ENCODE measurements around the gene GABBR2.

GABBR2 gene

GRCh38 chr9:98565152-98566135 lies 143.3 kb downstream of the GABBR2 start:
- H2AFZ ChIP-seq (ENCODE audit: low read depth, low read length): no peak overlapping the region
- no peak overlapping the region for H3K27ac ChIP-seq (ENCODE audit: low read length)
- H3K36me3 ChIP-seq (replicated peaks; ENCODE audit: low read depth, low read length): no peaks in the 10 kb centered on the region
- TF ChIP-seq CTCF (IDR thresholded peaks at IDR 0.05; ENCODE audit: low read depth, low read length) (no peak), EZH2phosphoT487 (IDR thresholded peaks at IDR 0.05; ENCODE audit: low read depth) (no peak)
- H3K4me1 ChIP-seq (ENCODE audit: low read length): no peaks in the 10 kb centered on the region
- H4K20me1 ChIP-seq (ENCODE audit: insufficient read depth, low read length): no peaks in the 10 kb centered on the region
- H3K4me2 ChIP-seq (ENCODE audit: low read length): no peak overlapping the region
- H3K9ac ChIP-seq (ENCODE audit: low read length): no peak overlapping the region
- H3K79me2 ChIP-seq (ENCODE audit: low read length): no peaks in the 10 kb centered on the region
- H3K9me3 ChIP-seq (ENCODE audit: insufficient read depth, low read length): no peaks in the 10 kb centered on the region
- no peaks in the 10 kb centered on the region for H3K27me3 ChIP-seq (ENCODE audit: low read depth, low read length)
- no peak overlapping the region for H3K4me3 ChIP-seq (ENCODE audit: low read length)

GRCh38 chr9:98564714-98565113 lies 144.0 kb downstream of the GABBR2 start:
- Histone ChIP-seq H3K27me3 (ENCODE audit: low read depth, low read length) (no peaks in the 10 kb centered on the region), H4K20me1 (ENCODE audit: insufficient read depth, low read length) (no peaks in the 10 kb centered on the region), H3K79me2 (ENCODE audit: low read length) (no peaks in the 10 kb centered on the region), H3K9ac (ENCODE audit: low read length) (no peak overlapping the region), H3K4me2 (ENCODE audit: low read length) (no peak overlapping the region), H3K4me1 (ENCODE audit: low read length) (no peaks in the 10 kb centered on the region), H3K36me3 (replicated peaks; ENCODE audit: low read depth, low read length) (no peaks in the 10 kb centered on the region), H3K27ac (ENCODE audit: low read length) (no peak overlapping the region), H3K9me3 (ENCODE audit: insufficient read depth, low read length) (no peaks in the 10 kb centered on the region), H3K4me3 (ENCODE audit: low read length) (no peak overlapping the region), H2AFZ (ENCODE audit: low read depth, low read length) (no peak overlapping the region)
- TF ChIP-seq EZH2phosphoT487 (IDR thresholded peaks at IDR 0.05; ENCODE audit: low read depth) (no peak), CTCF (IDR thresholded peaks at IDR 0.05; ENCODE audit: low read depth, low read length) (no peak)

- TF ChIP-seq CTCF (IDR thresholded peaks at IDR 0.05; ENCODE audit: low read depth, low read length) (no peak), EZH2phosphoT487 (IDR thresholded peaks at IDR 0.05; ENCODE audit: low read depth) (no peak)
- no peak overlapping the region for H3K27ac ChIP-seq (ENCODE audit: low read length)
- no peaks in the 10 kb centered on the region for H4K20me1 ChIP-seq (ENCODE audit: insufficient read depth, low read length)
- no peaks in the 10 kb centered on the region for H3K4me1 ChIP-seq (ENCODE audit: low read length)
- no peak overlapping the region for H3K9ac ChIP-seq (ENCODE audit: low read length)
- no peak overlapping the region for H3K4me3 ChIP-seq (ENCODE audit: low read length)
- H3K4me2 ChIP-seq (ENCODE audit: low read length): no peak overlapping the region
- no peak overlapping the region for H2AFZ ChIP-seq (ENCODE audit: low read depth, low read length)
- no peaks in the 10 kb centered on the region for H3K27me3 ChIP-seq (ENCODE audit: low read depth, low read length)
- H3K79me2 ChIP-seq (ENCODE audit: low read length): no peaks in the 10 kb centered on the region
- no peaks in the 10 kb centered on the region for H3K36me3 ChIP-seq (replicated peaks; ENCODE audit: low read depth, low read length)
- H3K9me3 ChIP-seq (ENCODE audit: insufficient read depth, low read length): no peaks in the 10 kb centered on the region
These were observed 144.7 kb downstream of the GABBR2 start for GRCh38 chr9:98563988-98564387.

DNA sequence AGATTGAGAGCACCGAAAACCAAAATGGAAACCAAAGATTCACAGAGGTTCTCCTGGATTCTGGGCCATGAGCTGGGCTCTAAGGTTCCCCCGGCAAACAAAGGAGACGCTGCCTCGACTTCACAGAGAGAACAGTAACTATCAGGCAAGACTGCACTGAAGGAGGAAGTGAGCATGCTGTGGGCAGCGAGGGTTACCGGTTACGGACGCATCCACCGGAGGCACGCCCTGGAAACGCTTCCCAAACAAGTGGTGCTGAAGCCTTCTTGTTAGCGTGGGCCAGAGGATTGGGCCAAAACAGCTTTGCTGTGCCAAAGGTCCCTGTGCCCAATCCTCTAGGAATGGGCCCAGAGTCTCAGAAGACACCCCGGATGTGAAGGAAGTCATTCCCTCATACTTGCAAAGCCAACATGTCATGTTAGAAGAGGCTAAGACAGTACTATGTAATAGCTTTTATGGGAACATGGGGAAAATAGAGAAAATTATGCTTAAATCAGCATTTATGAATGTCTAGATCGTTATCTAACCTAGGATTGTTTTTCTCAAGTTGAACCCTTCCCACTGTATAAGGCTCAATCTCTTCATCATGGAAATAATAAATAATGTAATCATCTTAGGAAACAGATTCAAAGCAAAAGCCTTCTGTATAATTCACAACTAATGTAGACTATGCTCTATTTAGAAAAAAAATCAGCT lies 145.4 kb downstream of the GABBR2 start:
- Histone ChIP-seq H3K9ac (ENCODE audit: low read length) (no peak overlapping the region), H3K4me3 (ENCODE audit: low read length) (no peak overlapping the region), H3K36me3 (replicated peaks; ENCODE audit: low read depth, low read length) (no peaks in the 10 kb centered on the region), H3K4me2 (ENCODE audit: low read length) (no peak overlapping the region; the same call in 1 of the 2 replicates), H3K27ac (ENCODE audit: low read length) (no peak overlapping the region), H3K4me1 (ENCODE audit: low read length) (no peaks in the 10 kb centered on the region), H4K20me1 (ENCODE audit: insufficient read depth, low read length) (no peaks in the 10 kb centered on the region), H3K79me2 (ENCODE audit: low read length) (no peaks in the 10 kb centered on the region), H3K27me3 (ENCODE audit: low read depth, low read length) (peaks cover under 1% of the 10 kb centered on the region; the same call in 1 of the 2 replicates), H3K9me3 (ENCODE audit: insufficient read depth, low read length) (no peaks in the 10 kb centered on the region), H2AFZ (ENCODE audit: low read depth, low read length) (no peak overlapping the region)
- TF ChIP-seq EZH2phosphoT487 (IDR thresholded peaks at IDR 0.05; ENCODE audit: low read depth) (no peak), CTCF (IDR thresholded peaks at IDR 0.05; ENCODE audit: low read depth, low read length) (no peak)

Measured in OCI-LY3 (cell line).